Ishikawa (cell line): ENCODE results near the gene ADAMTS13.

Experiments used
- CREB1 ChIP-seq: IDR thresholded peaks from 2 replicates; pipeline ENCODE4 v1.6.1; 2012; ENCODE audit warnings: low read depth
- EGR1 ChIP-seq: IDR thresholded peaks from 2 replicates; pipeline ENCODE4 v1.6.1; 2012
- EP300 ChIP-seq: IDR thresholded peaks from 2 replicates; pipeline ENCODE4 v1.6.1; 2012; ENCODE audit warnings: borderline replicate concordance
- FOXM1 ChIP-seq: IDR thresholded peaks from 2 replicates; pipeline ENCODE4 v1.6.1; 2012; ENCODE audit warnings: low read depth, borderline replicate concordance
- NFIC ChIP-seq: IDR thresholded peaks from 2 replicates; pipeline ENCODE4 v1.6.1; 2012
- RAD21 ChIP-seq: IDR thresholded peaks from 2 replicates; pipeline ENCODE4 v1.6.1; 2012; ENCODE audit warnings: low read depth
- TCF12 ChIP-seq: IDR thresholded peaks from 2 replicates; pipeline ENCODE4 v1.6.1; 2012; ENCODE audit warnings: low read depth
- TEAD4 ChIP-seq: IDR thresholded peaks from 2 replicates; pipeline ENCODE4 v1.6.1; 2012
- YY1 ChIP-seq: IDR thresholded peaks from 2 replicates; pipeline ENCODE4 v1.6.1; 2012; ENCODE audit warnings: low read depth
- ZBTB7A ChIP-seq: IDR thresholded peaks from 2 replicates; pipeline ENCODE4 v1.6.1; 2012; ENCODE audit warnings: low read depth
- TF ChIP-seq, protein P1 (sequence below): IDR thresholded peaks from 2 replicates; pipeline ENCODE4 v1.6.1; 2012
- TF ChIP-seq, protein P2 (sequence below): IDR thresholded peaks from 2 replicates; pipeline ENCODE4 v1.6.1; 2012
- TF ChIP-seq, protein P3 (sequence below): IDR thresholded peaks from 2 replicates; pipeline ENCODE4 v1.6.1; 2012; ENCODE audit warnings: low read depth, mild to moderate bottlenecking

DNA sequence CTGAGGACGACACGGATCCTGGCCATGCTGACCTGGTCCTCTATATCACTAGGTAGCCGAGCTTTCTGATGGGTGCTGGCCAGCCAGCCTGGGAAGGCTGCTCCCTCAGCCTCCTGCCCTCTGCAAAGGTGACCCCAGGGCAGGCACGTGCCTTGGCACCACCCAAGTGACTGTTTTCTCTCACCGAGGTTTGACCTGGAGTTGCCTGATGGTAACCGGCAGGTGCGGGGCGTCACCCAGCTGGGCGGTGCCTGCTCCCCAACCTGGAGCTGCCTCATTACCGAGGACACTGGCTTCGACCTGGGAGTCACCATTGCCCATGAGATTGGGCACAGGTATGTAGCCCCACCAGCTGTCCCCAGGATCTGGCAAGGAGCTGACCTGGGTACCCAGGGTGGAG, 3.8 kb downstream of the ADAMTS13 start:
- TF ChIP-seq, protein P1, sequence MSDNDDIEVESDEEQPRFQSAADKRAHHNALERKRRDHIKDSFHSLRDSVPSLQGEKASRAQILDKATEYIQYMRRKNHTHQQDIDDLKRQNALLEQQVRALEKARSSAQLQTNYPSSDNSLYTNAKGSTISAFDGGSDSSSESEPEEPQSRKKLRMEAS, result no peak
- TF ChIP-seq, protein P2, sequence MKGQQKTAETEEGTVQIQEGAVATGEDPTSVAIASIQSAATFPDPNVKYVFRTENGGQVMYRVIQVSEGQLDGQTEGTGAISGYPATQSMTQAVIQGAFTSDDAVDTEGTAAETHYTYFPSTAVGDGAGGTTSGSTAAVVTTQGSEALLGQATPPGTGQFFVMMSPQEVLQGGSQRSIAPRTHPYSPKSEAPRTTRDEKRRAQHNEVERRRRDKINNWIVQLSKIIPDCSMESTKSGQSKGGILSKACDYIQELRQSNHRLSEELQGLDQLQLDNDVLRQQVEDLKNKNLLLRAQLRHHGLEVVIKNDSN, result no peak
- TF ChIP-seq CREB1 (no peak), FOXM1 (no peak), NFIC (no peak), TEAD4 (no peak), RAD21 (no peak), EGR1 (no peak), EP300 (no peak), YY1 (no peak), TCF12 (no peak), ZBTB7A (no peak)
- TF ChIP-seq, protein P3, sequence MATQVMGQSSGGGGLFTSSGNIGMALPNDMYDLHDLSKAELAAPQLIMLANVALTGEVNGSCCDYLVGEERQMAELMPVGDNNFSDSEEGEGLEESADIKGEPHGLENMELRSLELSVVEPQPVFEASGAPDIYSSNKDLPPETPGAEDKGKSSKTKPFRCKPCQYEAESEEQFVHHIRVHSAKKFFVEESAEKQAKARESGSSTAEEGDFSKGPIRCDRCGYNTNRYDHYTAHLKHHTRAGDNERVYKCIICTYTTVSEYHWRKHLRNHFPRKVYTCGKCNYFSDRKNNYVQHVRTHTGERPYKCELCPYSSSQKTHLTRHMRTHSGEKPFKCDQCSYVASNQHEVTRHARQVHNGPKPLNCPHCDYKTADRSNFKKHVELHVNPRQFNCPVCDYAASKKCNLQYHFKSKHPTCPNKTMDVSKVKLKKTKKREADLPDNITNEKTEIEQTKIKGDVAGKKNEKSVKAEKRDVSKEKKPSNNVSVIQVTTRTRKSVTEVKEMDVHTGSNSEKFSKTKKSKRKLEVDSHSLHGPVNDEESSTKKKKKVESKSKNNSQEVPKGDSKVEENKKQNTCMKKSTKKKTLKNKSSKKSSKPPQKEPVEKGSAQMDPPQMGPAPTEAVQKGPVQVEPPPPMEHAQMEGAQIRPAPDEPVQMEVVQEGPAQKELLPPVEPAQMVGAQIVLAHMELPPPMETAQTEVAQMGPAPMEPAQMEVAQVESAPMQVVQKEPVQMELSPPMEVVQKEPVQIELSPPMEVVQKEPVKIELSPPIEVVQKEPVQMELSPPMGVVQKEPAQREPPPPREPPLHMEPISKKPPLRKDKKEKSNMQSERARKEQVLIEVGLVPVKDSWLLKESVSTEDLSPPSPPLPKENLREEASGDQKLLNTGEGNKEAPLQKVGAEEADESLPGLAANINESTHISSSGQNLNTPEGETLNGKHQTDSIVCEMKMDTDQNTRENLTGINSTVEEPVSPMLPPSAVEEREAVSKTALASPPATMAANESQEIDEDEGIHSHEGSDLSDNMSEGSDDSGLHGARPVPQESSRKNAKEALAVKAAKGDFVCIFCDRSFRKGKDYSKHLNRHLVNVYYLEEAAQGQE, result no peak
